ENCODE results near the gene IL6ST.

GRCh38 chr5:55994495-55994997 lies at the start of gene IL6ST:
- TF ChIP-seq CTCF (IDR thresholded peaks at IDR 0.05): peak in 1 of 6 experiments; percentile 16
- TF ChIP-seq POLR2A (IDR thresholded peaks at IDR 0.05): peak; percentile 93

All from Peyer's patch (tissue), 4 donors.